ENCODE results near the gene ARHGAP10.
"Not testable (repeated sequence)": the region's sequence is repeated elsewhere in the genome, so short reads cannot be mapped to it uniquely, and the experiment has no call there.

ARHGAP10 gene

DNA sequence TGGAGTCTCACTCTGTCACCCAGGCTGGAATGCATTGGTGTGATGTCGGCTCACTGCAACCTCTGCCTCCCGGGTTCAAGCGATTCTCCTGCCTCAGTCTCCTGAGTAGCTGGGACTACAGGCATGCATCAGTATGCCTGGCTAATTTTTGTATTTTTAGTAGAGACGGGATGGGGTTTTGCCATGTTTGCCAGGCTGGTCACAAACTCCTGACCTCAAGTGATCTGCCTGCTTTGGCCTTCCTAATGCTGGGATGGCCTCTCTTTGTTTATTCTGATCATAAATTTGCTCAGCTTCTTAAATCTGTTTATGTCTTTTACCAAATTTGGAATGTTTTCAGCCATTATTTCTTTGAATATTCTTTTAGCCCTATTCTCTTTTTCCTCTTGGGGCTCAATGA lies 67.2 kb downstream of the ARHGAP10 start:
- H3K27ac ChIP-seq (ENCODE audit: low read depth, low read length); H3K9ac ChIP-seq (ENCODE audit: low read depth, low read length): not testable (repeated sequence)

DNA sequence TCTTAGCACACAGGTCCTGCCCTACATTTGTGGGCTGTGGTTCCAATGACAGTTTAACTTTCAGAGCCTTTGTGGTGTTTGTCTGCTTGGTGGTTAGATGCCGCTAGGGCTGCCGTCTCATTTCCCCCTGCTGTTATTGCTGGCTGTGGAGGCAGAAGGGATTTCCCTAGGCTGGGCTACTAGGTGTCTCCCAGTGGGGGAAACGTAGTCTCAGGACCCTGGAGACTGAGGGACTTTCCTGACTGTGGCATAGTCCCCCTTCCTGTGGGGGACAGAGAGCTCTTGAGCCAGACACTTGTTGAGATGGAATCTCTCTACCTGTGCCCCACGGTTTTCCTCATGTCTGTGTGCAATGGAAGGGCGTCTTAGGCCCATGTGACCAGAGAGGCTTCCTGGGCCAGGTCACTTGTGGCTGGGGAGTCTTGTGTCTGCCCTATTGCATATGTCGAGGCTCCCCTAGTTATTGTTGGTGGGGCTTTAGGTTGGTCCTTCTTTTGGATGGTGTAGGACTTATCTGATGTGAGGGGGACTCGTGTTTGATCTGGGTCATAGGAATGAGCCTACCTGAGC lies 68.2 kb downstream of the ARHGAP10 start:
- Histone ChIP-seq H3K27ac (ENCODE audit: low read depth, low read length) (no peak overlapping the region), H3K27me3 (ENCODE audit: control insufficient read depth, insufficient read depth, low read length) (no peaks in the 10 kb centered on the region), H3K36me3 (ENCODE audit: control insufficient read depth, insufficient read depth, low read length) (no peaks in the 10 kb centered on the region), H3K4me3 (ENCODE audit: low read depth, low read length) (no peak overlapping the region), H3K4me1 (ENCODE audit: control insufficient read depth, insufficient read depth, low read length) (0 out of 2 replicates have a peak, but pooled peaks cover 2% of the 10 kb centered on the region), H3K9ac (ENCODE audit: low read depth, low read length) (no peak overlapping the region), H3K9me3 (ENCODE audit: control insufficient read depth, insufficient read depth, low read length) (no peaks in the 10 kb centered on the region)

More for the DNA sequence above, 67.2 kb downstream of the ARHGAP10 start:
- not testable (repeated sequence) for H3K4me1 ChIP-seq (ENCODE audit: control insufficient read depth, insufficient read depth, low read length); H3K4me3 ChIP-seq (ENCODE audit: low read depth, low read length); H3K27me3 ChIP-seq (ENCODE audit: control insufficient read depth, insufficient read depth, low read length); H3K36me3 ChIP-seq (ENCODE audit: control insufficient read depth, insufficient read depth, low read length); H3K9me3 ChIP-seq (ENCODE audit: control insufficient read depth, insufficient read depth, low read length)

DNA sequence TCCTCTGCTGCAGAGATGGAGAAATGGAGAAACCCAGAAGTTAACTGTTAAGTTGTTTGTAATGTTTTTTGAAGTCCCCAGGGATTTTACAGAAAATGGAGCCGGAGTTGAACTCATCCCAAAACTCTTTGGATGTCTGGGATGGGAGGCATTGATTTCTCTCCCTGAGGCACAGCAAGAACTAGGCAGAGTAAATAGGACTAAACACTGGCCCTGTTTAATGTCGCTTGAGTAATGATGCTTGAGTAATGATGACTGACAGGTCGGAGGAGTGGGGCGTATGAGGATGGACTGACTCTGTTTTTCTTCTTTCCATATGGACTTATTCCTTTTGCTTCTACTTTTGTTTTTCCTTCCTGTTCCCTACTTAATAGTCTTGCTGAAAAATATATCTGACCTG lies 69.9 kb downstream of the ARHGAP10 start:
- H3K36me3 ChIP-seq (ENCODE audit: control insufficient read depth, insufficient read depth, low read length) = no peaks in the 10 kb centered on the region
- H3K9ac ChIP-seq (ENCODE audit: low read depth, low read length) = no peak overlapping the region
- no peak overlapping the region for H3K4me3 ChIP-seq (ENCODE audit: low read depth, low read length)
- no peak overlapping the region for H3K27ac ChIP-seq (ENCODE audit: low read depth, low read length)
- H3K27me3 ChIP-seq (ENCODE audit: control insufficient read depth, insufficient read depth, low read length) = no peaks in the 10 kb centered on the region
- H3K4me1 ChIP-seq (ENCODE audit: control insufficient read depth, insufficient read depth, low read length) = 0 out of 2 replicates have a peak, but pooled peaks cover 2% of the 10 kb centered on the region
- H3K9me3 ChIP-seq (ENCODE audit: control insufficient read depth, insufficient read depth, low read length) = no peaks in the 10 kb centered on the region

DNA sequence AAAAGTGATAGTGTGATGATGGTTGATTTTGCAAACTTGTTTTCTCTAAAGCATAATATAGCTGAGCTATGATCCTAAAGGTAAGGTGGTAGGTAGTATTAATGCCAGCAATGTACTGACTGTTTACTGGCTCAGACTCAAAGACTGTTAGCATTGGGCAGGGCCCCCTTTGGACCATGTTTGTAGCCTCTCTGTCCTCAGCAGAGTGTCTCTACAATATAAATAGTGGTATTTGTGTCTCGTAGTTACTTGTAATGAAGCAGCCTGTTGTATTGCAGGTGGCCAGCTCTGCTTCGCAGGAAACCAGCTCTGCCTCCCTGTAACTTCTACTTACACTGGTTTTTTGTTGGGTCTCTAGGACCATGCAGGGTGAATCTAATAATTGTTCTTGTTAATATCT lies 70.5 kb downstream of the ARHGAP10 start:
- Histone ChIP-seq H3K27me3 (ENCODE audit: control insufficient read depth, insufficient read depth, low read length) (no peaks in the 10 kb centered on the region), H3K36me3 (ENCODE audit: control insufficient read depth, insufficient read depth, low read length) (no peaks in the 10 kb centered on the region), H3K27ac (ENCODE audit: low read depth, low read length) (no peak overlapping the region), H3K4me3 (ENCODE audit: low read depth, low read length) (no peak overlapping the region), H3K9ac (ENCODE audit: low read depth, low read length) (no peak overlapping the region), H3K9me3 (ENCODE audit: control insufficient read depth, insufficient read depth, low read length) (no peaks in the 10 kb centered on the region), H3K4me1 (ENCODE audit: control insufficient read depth, insufficient read depth, low read length) (0 out of 2 replicates have a peak, but pooled peaks cover 2% of the 10 kb centered on the region)

DNA sequence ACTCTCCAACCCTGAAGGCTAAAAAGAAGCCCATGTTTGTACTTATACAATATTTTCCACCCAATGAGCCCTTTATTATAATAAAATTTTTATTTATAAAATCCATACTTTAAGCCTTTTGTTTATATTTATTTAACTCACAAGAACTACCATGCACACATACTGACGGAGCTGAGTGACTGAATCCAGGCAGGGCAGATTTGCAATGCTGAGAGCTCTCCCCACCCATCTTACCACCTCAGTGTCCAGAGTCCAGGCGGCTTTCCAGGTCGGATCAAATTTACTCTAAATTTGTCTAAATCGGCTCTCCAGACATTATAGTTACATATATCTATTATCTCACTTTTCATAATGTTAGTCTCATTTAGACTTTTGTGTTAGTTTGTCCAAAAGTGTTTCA lies 74.1 kb downstream of the ARHGAP10 start:
- H3K9ac ChIP-seq (ENCODE audit: low read depth, low read length) = no peak overlapping the region
- H3K27ac ChIP-seq (ENCODE audit: low read depth, low read length) = no peak overlapping the region
- peaks cover 5% of the 10 kb centered on the region; the same call in 1 of the 2 replicates for H3K4me1 ChIP-seq (ENCODE audit: control insufficient read depth, insufficient read depth, low read length)
- no peaks in the 10 kb centered on the region for H3K36me3 ChIP-seq (ENCODE audit: control insufficient read depth, insufficient read depth, low read length)
- H3K4me3 ChIP-seq (ENCODE audit: low read depth, low read length) = no peak overlapping the region
- H3K27me3 ChIP-seq (ENCODE audit: control insufficient read depth, insufficient read depth, low read length) = no peaks in the 10 kb centered on the region
- no peaks in the 10 kb centered on the region for H3K9me3 ChIP-seq (ENCODE audit: control insufficient read depth, insufficient read depth, low read length)

DNA sequence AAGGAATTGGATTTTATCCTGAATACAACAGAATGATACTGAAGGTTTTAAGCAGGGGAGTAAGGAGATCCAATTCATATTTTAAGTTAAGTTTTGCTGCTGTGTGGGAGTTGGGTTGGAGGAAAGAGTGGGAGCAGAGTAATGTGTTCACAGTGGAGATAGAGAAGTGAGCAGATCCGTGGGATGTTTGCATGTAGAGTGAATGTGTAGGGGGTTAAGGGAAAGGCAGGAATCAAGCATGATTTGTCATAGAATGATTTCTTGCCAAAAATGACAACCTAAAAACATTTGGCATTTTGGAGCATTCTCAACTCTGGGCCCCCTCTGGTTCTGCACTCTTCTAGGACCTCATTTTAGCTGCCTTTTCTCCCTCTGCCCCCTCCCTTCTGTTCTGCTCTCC lies 76.6 kb downstream of the ARHGAP10 start:
- Histone ChIP-seq H3K9me3 (ENCODE audit: control insufficient read depth, insufficient read depth, low read length) (no peaks in the 10 kb centered on the region), H3K9ac (ENCODE audit: low read depth, low read length) (no peak overlapping the region), H3K27ac (ENCODE audit: low read depth, low read length) (no peak overlapping the region), H3K36me3 (ENCODE audit: control insufficient read depth, insufficient read depth, low read length) (no peaks in the 10 kb centered on the region), H3K27me3 (ENCODE audit: control insufficient read depth, insufficient read depth, low read length) (no peaks in the 10 kb centered on the region), H3K4me3 (ENCODE audit: low read depth, low read length) (no peak overlapping the region), H3K4me1 (ENCODE audit: control insufficient read depth, insufficient read depth, low read length) (peaks cover 12% of the 10 kb centered on the region; the same call in 1 of the 2 replicates)

DNA sequence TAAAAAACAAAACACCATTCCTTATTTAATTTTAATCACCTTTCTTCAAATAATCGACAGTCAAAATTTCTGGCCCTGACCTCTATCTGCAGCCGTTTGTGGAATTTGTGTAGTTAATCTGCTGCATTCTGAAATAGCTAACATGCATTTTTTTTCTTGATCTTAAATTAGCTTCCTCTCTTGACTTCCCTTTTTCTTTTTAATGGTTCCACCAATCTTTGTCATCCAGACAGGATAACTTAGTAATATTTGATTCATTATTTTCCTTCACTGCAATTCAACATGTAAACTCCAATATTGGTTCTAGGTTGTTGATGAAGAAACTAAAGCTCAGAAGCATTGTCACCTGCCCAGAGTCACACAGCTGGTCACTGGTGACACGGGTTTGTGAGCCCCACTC lies 77.3 kb downstream of the ARHGAP10 start:
- Histone ChIP-seq H3K36me3 (ENCODE audit: control insufficient read depth, insufficient read depth, low read length) (no peaks in the 10 kb centered on the region), H3K4me1 (ENCODE audit: control insufficient read depth, insufficient read depth, low read length) (peaks cover 12% of the 10 kb centered on the region; the same call in 1 of the 2 replicates), H3K9ac (ENCODE audit: low read depth, low read length) (no peak overlapping the region), H3K4me3 (ENCODE audit: low read depth, low read length) (no peak overlapping the region), H3K27me3 (ENCODE audit: control insufficient read depth, insufficient read depth, low read length) (no peaks in the 10 kb centered on the region), H3K9me3 (ENCODE audit: control insufficient read depth, insufficient read depth, low read length) (no peaks in the 10 kb centered on the region), H3K27ac (ENCODE audit: low read depth, low read length) (no peak overlapping the region)

DNA sequence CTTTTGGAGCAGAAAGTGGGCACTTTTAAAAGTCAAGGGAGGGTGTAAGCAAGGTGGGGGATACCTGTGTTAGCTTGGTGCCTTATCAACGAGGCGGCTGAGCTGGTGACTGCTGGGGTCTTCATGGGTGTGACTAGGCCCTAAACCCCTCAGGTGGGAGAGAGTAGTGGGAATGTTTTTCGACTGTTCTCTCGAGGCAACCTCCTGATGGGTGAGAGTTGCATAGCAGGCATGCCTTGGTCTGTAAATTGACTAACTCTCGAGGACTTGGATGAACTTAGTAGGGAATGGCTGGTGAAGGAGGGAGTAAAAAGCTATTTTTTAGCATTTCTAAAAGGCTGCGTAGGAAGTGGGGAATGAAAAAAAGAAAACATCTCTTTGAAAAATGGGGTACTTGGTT lies 80.0 kb downstream of the ARHGAP10 start:
- H3K9ac ChIP-seq (ENCODE audit: low read depth, low read length) = no peak overlapping the region
- H3K4me3 ChIP-seq (ENCODE audit: low read depth, low read length) = no peak overlapping the region
- H3K4me1 ChIP-seq (ENCODE audit: control insufficient read depth, insufficient read depth, low read length) = peaks cover 12% of the 10 kb centered on the region; the same call in 1 of the 2 replicates
- no peak overlapping the region for H3K27ac ChIP-seq (ENCODE audit: low read depth, low read length)
- H3K27me3 ChIP-seq (ENCODE audit: control insufficient read depth, insufficient read depth, low read length) = no peaks in the 10 kb centered on the region
- no peaks in the 10 kb centered on the region for H3K36me3 ChIP-seq (ENCODE audit: control insufficient read depth, insufficient read depth, low read length)
- no peaks in the 10 kb centered on the region for H3K9me3 ChIP-seq (ENCODE audit: control insufficient read depth, insufficient read depth, low read length)

DNA sequence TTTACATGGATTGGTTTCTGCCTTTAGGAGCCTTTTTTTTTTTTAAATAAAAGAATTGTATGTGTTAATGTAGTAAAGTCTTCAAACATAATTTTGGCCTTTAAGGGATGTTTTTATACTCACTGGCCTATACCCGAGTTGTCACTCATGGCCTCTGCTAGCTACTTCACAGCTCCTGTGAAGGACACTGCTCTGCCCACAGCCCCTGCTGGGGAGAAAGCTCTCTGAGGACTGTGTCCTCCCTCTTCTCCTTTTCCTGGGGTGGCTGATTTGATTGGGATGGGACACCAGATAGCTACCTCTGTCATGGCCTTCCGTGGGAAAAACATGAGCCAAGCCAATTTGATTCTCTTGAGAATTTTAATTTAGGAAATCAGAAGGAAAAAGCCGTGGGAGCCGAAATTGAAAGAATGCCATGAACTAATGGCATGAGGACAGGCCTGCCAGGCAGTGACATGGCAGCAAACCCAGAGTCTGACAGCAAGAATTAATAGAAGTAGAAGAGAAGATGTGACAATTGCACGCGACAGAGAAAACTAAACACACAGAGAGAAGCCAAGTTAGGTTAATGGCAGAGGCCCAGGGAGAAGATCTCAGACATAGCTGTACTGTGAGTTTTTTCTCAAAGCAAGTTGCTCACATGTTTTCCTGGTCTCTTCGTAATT lies 81.4 kb downstream of the ARHGAP10 start:
- Histone ChIP-seq H3K27me3 (ENCODE audit: control insufficient read depth, insufficient read depth, low read length) (no peaks in the 10 kb centered on the region), H3K9ac (ENCODE audit: low read depth, low read length) (no peak overlapping the region), H3K4me3 (ENCODE audit: low read depth, low read length) (no peak overlapping the region), H3K4me1 (ENCODE audit: control insufficient read depth, insufficient read depth, low read length) (0 out of 2 replicates have a peak, but pooled peaks cover 8% of the 10 kb centered on the region), H3K36me3 (ENCODE audit: control insufficient read depth, insufficient read depth, low read length) (no peaks in the 10 kb centered on the region), H3K9me3 (ENCODE audit: control insufficient read depth, insufficient read depth, low read length) (no peaks in the 10 kb centered on the region), H3K27ac (ENCODE audit: low read depth, low read length) (no peak overlapping the region)

DNA sequence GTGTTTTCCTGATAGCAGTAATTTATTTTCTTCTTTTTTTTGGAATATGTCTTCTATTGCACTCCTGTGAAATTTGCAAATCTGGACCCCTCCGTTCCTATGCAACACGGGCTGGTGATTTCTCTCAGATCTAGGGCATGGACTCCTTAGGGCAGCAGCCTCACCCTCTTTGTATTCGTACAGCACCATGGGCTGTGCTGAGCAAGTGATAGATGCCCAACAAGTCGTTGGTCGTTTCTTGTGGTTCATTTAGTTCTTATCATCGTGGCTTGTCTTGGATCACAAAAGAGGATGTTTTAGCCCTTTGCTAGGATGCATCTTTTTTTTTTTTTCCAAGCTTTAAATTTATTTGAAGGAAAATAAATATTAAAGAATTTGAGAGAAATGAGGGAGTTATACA lies 82.1 kb downstream of the ARHGAP10 start:
- no peaks in the 10 kb centered on the region for H3K9me3 ChIP-seq (ENCODE audit: control insufficient read depth, insufficient read depth, low read length)
- no peaks in the 10 kb centered on the region for H3K27me3 ChIP-seq (ENCODE audit: control insufficient read depth, insufficient read depth, low read length)
- H3K36me3 ChIP-seq (ENCODE audit: control insufficient read depth, insufficient read depth, low read length) = no peaks in the 10 kb centered on the region
- H3K9ac ChIP-seq (ENCODE audit: low read depth, low read length) = no peak overlapping the region
- H3K4me3 ChIP-seq (ENCODE audit: low read depth, low read length) = no peak overlapping the region
- 0 out of 2 replicates have a peak, but pooled peaks cover 7% of the 10 kb centered on the region for H3K4me1 ChIP-seq (ENCODE audit: control insufficient read depth, insufficient read depth, low read length)
- H3K27ac ChIP-seq (ENCODE audit: low read depth, low read length) = no peak overlapping the region

DNA sequence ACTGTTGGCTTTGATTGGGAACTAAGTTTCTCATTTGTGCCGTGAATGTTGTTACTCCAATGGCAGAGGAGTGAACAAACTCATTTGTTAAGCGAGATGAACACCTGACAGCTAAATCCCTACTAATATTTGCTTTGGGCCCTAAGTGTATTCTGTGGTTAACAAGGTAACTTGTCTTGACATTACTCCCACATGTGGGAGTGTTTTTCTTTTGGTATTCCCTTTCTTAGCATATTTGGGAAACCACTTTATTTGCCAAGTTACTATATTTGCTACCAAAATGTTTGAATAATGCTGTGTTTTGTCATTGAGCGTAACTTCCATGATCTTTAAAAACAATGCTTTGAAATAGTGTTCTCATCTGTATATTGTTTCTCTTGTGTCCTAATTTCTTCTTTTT lies 82.5 kb downstream of the ARHGAP10 start:
- Histone ChIP-seq H3K36me3 (ENCODE audit: control insufficient read depth, insufficient read depth, low read length) (no peaks in the 10 kb centered on the region), H3K27me3 (ENCODE audit: control insufficient read depth, insufficient read depth, low read length) (no peaks in the 10 kb centered on the region), H3K4me1 (ENCODE audit: control insufficient read depth, insufficient read depth, low read length) (0 out of 2 replicates have a peak, but pooled peaks cover 7% of the 10 kb centered on the region), H3K9ac (ENCODE audit: low read depth, low read length) (no peak overlapping the region), H3K27ac (ENCODE audit: low read depth, low read length) (no peak overlapping the region), H3K4me3 (ENCODE audit: low read depth, low read length) (no peak overlapping the region), H3K9me3 (ENCODE audit: control insufficient read depth, insufficient read depth, low read length) (no peaks in the 10 kb centered on the region)
